HG02571 (cell line): Measurements from ENCODE around the gene NDOR1.

Experiments
- ATAC-seq: cut with Tn5 transposase; IDR thresholded peaks from one replicate; pipeline ENCODE4 v1.9.1; 2021; ENCODE audit warnings: mild to moderate bottlenecking, moderate library complexity; ENCODE audit not compliant: unreplicated experiment

Gene NDOR1

DNA sequence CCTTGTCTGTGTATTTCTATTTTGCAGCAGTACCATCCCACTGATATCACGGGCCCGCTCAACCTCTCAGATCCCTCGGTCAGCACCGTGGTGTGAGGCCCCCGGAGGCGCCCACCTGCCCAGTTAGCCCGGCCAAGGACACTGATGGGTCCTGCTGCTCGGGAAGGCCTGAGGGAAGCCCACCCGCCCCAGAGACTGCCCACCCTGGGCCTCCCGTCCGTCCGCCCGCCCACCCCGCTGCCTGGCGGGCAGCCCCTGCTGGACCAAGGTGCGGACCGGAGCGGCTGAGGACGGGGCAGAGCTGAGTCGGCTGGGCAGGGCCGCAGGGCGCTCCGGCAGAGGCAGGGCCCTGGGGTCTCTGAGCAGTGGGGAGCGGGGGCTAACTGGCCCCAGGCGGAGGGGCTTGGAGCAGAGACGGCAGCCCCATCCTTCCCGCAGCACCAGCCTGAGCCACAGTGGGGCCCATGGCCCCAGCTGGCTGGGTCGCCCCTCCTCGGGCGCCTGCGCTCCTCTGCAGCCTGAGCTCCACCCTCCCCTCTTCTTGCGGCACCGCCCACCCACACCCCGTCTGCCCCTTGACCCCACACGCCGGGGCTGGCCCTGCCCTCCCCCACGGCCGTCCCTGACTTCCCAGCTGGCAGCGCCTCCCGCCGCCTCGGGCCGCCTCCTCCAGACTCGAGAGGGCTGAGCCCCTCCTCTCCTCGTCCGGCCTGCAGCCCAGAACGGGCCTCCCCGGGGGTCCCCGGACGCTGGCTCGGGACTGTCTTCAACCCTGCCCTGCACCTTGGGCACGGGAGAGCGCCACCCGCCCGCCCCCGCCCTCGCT, 37.5 kb upstream of the NDOR1 start:
- ATAC-seq: no peak

DNA sequence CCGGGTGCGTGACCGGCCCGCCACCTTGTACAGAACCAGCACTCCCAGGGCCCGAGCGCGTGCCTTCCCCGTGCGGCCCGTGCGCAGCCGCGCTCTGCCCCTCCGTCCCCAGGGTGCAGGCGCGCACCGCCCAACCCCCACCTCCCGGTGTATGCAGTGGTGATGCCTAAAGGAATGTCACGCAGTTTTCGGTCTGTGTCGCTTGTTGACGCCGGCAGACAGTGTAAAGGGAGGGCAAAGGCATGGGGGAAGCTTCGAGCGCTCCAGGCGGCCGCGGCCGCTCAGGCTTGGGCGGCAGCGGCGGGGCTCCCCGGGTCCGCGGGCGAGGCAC, 37.0 kb upstream of the NDOR1 start:
- ATAC-seq: no peak

DNA sequence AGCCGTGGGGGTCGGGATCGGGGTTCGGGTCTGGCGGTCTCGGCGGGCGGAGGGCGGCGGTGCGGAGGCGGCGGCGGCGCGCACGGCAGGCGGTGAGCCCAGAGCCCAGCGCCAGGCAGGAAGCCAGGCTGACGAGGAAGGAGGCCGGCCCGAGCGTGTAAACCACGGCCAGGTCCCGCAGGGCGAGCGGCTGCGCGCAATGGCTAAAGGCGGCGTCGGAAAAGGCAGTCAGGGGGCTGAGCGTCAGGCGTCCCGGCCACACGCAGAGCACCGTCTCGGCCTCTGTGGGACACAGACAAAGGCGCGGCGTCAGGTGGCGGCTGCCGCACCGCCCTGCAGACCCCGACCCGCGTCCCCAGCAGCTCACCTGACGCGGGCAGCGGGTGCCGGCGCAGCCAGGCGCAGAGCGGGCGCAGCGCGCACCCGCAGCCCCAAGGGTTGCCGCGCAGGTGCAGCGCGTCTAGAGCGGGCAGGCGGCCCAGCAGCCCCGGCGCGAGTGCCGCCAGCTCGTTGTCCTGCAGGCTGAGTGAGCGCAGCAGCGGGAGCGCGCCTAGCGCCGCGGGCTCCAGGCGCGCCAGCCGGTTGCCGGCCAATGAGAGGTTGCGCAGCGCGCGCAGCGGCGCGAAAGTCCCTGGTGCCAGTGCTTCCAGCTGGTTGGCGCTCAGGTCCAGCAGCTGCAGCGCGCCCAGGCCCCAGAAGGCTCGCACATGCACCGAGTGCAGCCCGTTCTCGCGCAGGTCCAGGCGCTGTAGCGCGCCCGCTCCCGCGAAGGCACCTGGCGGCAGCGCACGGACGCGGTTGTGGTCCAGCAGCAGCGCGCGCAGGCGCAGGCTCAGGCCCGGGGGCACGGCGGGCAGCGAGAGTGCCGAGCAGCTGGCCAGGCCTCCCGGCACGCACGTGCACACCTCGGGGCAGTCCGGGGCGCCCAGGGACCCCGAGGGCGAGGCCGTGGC, 36.3 kb upstream of the NDOR1 start:
- ATAC-seq: no peak

- no peak for ATAC-seq
Measured at GRCh38 chr9:137169896-137170358, 35.6 kb upstream of the NDOR1 start, which contains the start of gene LRRC26. Gene LRRC26 (minus strand): TSS chr9:137170051. CDS start chr9:137169943, 108 bp downstream.

DNA sequence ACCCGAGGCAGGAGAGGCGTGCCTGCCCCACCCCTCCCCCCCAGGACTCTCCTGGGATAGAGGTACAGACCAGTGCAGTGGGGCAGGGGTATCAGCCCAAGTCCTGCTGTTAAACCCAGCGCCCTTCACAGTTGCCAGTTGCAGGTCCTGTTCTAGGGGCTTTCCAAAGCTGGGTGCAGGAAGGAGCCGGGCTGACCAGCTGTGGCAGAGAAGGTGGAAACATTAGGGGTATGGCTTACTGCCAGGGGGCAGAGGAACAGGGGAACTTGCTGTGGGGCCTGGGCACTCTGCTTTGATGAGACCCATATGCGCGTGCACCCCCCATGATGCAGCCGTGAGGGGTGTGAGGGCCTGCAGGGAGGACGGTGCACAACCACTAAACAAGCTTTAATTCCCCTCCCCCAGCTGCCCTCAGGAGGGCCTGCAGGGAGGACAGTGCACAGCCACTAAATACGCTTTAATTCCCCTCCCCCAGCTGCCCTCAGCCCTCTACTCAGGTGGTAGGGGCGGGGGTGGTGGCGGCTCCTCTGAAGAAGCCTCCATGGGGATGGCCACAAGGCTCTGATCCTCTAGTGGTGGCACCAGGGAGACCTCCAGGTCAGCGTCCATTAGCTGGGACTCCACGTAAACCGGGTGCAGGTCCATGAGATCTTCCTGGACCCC, 34.9 kb upstream of the NDOR1 start:
- no peak for ATAC-seq

DNA sequence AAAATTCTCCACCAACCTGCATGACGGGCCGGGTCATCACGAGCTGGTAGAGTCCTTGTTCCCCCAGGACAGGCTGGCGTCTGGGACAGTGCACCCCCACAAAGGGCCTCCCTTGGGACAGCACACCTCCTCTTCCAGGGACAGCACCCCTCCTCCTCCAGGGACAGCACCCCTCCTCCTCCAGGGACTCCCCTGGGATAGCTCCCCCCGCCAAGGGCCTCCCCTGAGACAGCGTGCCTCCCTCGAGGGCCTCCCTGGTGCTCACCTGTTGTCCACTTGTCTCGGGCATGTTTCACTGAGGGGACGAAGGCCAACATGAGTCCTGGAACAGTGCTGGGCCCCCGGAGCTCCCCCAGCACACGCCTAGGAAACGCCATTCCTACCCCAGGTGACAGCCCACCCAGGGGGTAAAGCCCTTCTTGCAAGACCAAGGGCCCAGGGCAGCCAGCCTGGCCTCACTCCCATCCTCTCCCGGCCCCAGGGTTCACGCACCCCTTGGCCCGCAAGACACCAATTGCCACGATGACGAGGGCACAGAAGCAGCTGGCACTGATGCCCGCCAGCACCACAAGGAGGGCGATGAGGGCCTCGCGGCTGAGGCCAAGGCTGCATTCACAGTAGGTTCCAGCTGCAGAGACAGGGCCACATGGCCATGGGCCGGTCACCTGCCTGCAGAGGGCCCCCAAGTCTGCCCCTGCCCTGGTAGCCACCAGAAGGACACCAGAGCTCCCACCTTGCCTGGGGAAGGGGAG, 34.2 kb upstream of the NDOR1 start:
- no peak for ATAC-seq

- no peak for ATAC-seq
Measured at GRCh38 chr9:137172901-137173795, 32.4 kb upstream of the NDOR1 start.

DNA sequence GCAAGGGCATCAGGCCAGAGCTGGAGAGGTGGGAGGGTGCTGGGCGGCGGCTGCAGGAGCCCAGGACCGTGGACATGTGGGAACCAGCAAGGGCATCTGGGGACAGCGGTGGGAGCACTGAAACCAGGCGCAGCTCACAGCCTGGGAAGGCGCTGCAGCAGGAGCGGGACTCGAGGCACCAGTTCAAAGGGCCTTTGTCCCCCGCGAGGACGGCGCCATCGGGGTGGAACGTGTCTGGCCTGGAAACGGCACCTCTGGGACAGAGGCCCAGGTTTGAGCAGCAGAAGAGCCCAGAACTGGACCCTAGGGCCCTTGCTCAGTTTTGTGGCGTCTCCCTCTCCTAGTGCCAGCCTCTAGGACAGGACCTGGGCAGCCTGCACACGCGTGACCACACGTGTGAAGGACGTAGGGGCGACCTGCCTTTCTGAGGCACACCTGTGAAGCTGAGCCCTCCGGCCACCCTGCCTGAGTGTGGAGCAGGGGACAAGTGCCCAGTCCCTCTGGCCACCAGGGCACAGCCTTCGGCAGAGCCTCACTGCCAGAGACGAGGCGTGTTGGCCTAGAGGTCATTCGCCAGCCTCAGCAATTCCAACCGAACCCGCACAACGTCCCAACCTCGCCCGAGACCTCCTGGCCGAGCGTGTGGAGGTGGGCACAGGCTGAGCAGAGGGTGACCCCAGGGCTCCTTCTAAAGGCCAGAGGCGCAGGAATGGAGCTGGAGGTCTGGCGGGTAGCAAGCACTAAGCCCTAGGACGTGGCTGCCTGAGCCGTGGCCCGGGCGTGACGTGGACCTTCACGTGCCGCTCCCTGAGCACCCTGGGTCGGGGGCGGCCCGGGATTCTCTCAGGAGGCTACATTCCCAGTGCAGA, 31.5 kb upstream of the NDOR1 start:
- no peak for ATAC-seq

- no peak for ATAC-seq
Measured at GRCh38 chr9:137174722-137175293, 30.7 kb upstream of the NDOR1 start.

DNA sequence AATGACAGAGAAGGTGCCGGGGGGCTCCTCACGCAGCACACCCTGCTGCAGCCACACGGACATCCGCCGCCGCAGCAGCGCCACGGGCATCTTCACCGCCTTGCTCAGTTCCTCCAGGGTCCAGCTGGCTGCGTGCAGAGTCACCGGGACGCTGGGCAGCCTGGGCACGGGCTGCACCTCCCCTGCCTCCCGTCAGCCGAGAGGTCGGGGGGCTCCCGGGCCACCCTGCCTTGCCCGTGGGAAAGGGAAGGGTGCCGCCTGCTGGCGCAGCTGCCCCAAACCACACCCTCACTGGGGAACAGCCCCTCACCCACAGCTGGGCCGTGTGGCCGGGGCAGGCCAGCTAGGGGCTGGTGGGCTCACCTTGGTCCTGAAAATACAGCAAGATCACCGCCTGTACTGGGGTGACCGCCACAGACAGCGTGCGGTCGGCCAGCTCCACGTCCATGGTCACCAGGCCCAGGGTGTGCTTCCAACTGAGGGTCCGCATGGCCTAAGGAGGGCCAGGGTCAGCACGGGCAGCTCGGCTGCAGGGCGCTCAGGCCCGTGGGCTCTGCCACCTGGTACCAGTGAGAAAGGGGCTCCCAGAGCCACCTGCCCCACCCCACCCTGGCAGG, 30.0 kb upstream of the NDOR1 start:
- no peak for ATAC-seq

GRCh38 chr9:137176302-137177182, 29.0 kb upstream of the NDOR1 start:
- ATAC-seq: no peak

GRCh38 chr9:137178201-137178938, 27.1 kb upstream of the NDOR1 start:
- ATAC-seq: no peak

GRCh38 chr9:137178939-137179630, 26.4 kb upstream of the NDOR1 start:
- ATAC-seq: no peak

DNA sequence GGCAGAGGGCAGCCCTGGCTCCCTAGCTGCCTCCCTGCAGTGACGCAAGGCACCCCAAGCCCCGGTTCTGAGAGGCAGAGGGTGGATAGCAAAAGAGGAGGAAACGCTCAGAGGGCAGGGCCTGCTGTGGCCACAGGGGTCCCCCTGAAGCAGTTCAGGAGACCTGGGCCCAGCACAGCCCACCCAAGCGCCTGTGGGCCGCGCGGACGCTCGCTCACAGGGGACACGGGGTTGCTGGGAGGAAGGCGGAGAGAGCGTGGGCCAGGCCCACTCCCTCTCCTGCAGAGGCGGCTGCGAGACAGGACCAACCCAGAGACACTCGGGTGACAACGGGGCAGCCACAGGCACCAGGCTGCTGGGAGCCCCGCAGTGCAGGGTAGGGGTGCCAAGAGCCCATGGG, 25.7 kb upstream of the NDOR1 start:
- ATAC-seq: no peak

DNA sequence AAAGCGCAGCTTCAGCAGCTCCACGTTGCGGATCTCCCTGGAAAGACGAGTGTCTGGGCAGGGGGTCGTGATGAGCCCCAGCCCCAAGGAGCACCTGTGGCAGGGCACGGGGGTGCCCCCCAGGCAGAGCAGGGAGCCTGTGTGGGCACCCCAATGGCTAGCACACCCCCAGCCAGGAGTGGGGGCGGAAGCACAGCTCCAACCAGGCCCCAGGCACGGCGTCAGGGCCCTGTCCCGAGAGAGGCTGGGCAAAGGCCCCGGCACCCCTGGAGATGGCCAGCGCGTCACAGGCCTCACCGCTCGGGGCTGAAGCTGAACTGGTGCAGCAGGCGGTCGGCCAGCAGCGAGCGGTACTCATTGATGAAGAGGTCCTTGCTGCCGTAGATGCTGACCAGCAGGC, 25.0 kb upstream of the NDOR1 start:
- no peak for ATAC-seq

- ATAC-seq: no peak
Measured at GRCh38 chr9:137181680-137182079, 23.8 kb upstream of the NDOR1 start.
